Esophagus muscularis mucosa (tissue), 4 donors: Measurements from ENCODE around the gene BNC2.

Experiments
- EP300 ChIP-seq: sonication (generic); formaldehyde crosslinking; IDR thresholded peaks from one replicate; pipeline ENCODE4 v1.6.1; 2017; ENCODE audit warnings: antibody characterized with exemption
- POLR2A ChIP-seq: fragments of 450-650 bp; IDR thresholded peaks from one replicate; pipeline ENCODE4 v1.6.1; 2017; ENCODE audit warnings: antibody characterized with exemption, moderate library complexity, mild to moderate bottlenecking, low read depth
- POLR2AphosphoS5 ChIP-seq, 2 donors: sonication (generic); formaldehyde crosslinking; IDR thresholded peaks; one replicate each; pipeline ENCODE4 v1.6.1; 2017; ENCODE audit warnings: antibody characterized with exemption in 2 of 2
- TF ChIP-seq, protein P1 (sequence below), 3 experiments: fragments of 200-600 bp in 2 of 3; fragments of 450-650 bp in 1 of 3; sonication (generic) in 2 of 3; IDR thresholded peaks; one replicate each; pipeline ENCODE4 v1.5.1; 2017 to 2019; ENCODE audit warnings: antibody characterized with exemption in 3 of 3, mild to moderate bottlenecking in 2 of 3, moderate library complexity in 1 of 3

DNA sequence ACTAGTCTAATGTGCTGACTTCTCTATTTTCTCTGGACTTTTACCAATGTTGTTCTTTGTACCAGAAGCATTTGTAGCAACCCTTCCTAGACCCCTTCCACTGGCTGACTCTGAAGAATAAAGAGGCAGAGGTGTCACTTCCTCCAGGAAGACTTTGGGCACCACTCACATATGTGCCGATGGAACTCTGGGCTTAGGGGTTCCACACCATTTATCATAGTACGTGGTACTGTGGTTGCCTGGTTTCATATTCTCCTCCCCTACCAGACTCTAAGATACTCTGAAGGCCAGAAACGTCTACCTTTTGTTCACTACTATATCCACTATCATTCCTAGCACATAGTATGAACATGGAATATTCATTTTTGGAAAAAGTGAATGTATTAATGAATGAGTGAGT lies 88.0 kb downstream of the BNC2 start:
- TF ChIP-seq, protein P1, sequence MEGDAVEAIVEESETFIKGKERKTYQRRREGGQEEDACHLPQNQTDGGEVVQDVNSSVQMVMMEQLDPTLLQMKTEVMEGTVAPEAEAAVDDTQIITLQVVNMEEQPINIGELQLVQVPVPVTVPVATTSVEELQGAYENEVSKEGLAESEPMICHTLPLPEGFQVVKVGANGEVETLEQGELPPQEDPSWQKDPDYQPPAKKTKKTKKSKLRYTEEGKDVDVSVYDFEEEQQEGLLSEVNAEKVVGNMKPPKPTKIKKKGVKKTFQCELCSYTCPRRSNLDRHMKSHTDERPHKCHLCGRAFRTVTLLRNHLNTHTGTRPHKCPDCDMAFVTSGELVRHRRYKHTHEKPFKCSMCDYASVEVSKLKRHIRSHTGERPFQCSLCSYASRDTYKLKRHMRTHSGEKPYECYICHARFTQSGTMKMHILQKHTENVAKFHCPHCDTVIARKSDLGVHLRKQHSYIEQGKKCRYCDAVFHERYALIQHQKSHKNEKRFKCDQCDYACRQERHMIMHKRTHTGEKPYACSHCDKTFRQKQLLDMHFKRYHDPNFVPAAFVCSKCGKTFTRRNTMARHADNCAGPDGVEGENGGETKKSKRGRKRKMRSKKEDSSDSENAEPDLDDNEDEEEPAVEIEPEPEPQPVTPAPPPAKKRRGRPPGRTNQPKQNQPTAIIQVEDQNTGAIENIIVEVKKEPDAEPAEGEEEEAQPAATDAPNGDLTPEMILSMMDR (IDR thresholded peaks at IDR 0.05): no peak
- TF ChIP-seq POLR2A (no peak), EP300 (no peak), POLR2AphosphoS5 (IDR thresholded peaks at IDR 0.05) (no peak)
